Cardiac fibroblast (primary cell): ENCODE data around the gene HIPK3.

Experiments used
- DNase-seq, 2 donors: peaks; one replicate each; pipeline versions ENCODE4 v3.0.0 to v3.0.0-alpha.2; 2010; ENCODE audit warnings: low read depth in 2 of 2
- H3K4me3 ChIP-seq, 2 donors: replicated peaks in 1 of 2; 1 replicate in 1 of 2; 2 replicates in 1 of 2; pipeline ENCODE4 v1.5.1; 2011; ENCODE audit warnings: low read depth in 2 of 2, low read length in 2 of 2, mild to moderate bottlenecking in 2 of 2, moderate library complexity in 1 of 2
- CTCF ChIP-seq: IDR thresholded peaks from one replicate; pipeline ENCODE4 v1.5.1; 2011; ENCODE audit warnings: low read depth, mild to moderate bottlenecking, low read length, inconsistent platforms

The HIPK3 gene

GRCh38 chr11:33390944-33391892, 134.0 kb downstream of the HIPK3 start:
- no peak for DNase-seq
- no peak overlapping the region for H3K4me3 ChIP-seq
- no peak for TF ChIP-seq CTCF

- TF ChIP-seq CTCF: no peak
- no peak overlapping the region for H3K4me3 ChIP-seq
- no peak for DNase-seq
Measured at GRCh38 chr11:33391893-33392251, 134.7 kb downstream of the HIPK3 start.

- DNase-seq: no peak
- H3K4me3 ChIP-seq: no peak overlapping the region
- TF ChIP-seq CTCF: no peak
Measured at GRCh38 chr11:33394431-33395109, 137.4 kb downstream of the HIPK3 start.

GRCh38 chr11:33396361-33396760, 139.2 kb downstream of the HIPK3 start:
- no peak for DNase-seq
- H3K4me3 ChIP-seq: no peak overlapping the region
- TF ChIP-seq CTCF: no peak

DNA sequence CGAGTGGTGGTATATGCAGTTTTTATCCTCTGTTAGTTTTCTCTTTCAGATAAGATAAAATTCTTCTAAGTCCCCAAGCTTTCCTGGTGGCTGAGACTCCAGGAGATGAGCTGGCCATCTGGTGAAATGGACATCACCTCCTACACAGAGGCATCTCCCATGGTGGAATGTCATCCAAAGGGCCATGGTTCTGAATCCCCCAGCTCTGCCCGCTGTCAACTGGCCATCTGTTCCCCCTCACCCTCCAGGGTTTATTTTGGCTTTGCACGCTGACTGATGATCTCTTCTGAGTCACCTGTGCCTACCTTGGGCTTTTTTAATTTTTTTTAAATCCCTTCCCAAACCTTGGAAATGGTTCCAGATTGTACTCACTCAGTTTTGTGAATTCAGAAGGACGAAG, 142.2 kb downstream of the HIPK3 start:
- no peak for TF ChIP-seq CTCF
- DNase-seq: no peak
- H3K4me3 ChIP-seq: no peak overlapping the region

GRCh38 chr11:33402066-33402465, 144.9 kb downstream of the HIPK3 start:
- no peak for TF ChIP-seq CTCF
- no peak for DNase-seq
- no peak overlapping the region for H3K4me3 ChIP-seq
